Kidney epithelial cell (primary cell): ENCODE measurements around the gene NTM. TPM values are rescaled to one million over a fixed set of nuclear protein-coding genes. Genes with fewer than 3 reads are reported as not detected.
"Not testable (repeated sequence)": the region's sequence is repeated elsewhere in the genome, so short reads cannot be mapped to it uniquely, and the experiment has no call there.

Experiments
- DNase-seq: peaks from one replicate; pipeline ENCODE4 v3.0.0-alpha.2; 2010; ENCODE audit warnings: low read depth
- H3K27me3 ChIP-seq: 2 replicates; pipeline ENCODE4 v1.6.0; 2011; ENCODE audit warnings: low read length; ENCODE audit not compliant: control insufficient read depth, insufficient read depth
- H3K36me3 ChIP-seq: 2 replicates; pipeline ENCODE4 v1.5.1; 2011; ENCODE audit warnings: low read length; ENCODE audit not compliant: control insufficient read depth, insufficient read depth
- H3K4me3 ChIP-seq: 2 replicates; pipeline ENCODE4 v1.5.1; 2011; ENCODE audit warnings: low read depth, mild to moderate bottlenecking, control low read depth, low read length
- total RNA-seq: library from RNA; depleted of rRNA; stranded (reverse); fragments of >200 nt; gene quantifications from 2 replicates; pipeline ENCODE4 v1.2.3, GENCODE V29; 2015
- TF ChIP-seq, protein P1 (sequence below): IDR thresholded peaks from 2 replicates; pipeline ENCODE4 v1.5.1; 2011; ENCODE audit warnings: mild to moderate bottlenecking, moderate library complexity, low read length, control low read depth, inconsistent platforms; ENCODE audit not compliant: insufficient read depth, poor library complexity, severe bottlenecking

NTM gene
- total RNA-seq, 1 donor from 2014 or later: 111 TPM

DNA sequence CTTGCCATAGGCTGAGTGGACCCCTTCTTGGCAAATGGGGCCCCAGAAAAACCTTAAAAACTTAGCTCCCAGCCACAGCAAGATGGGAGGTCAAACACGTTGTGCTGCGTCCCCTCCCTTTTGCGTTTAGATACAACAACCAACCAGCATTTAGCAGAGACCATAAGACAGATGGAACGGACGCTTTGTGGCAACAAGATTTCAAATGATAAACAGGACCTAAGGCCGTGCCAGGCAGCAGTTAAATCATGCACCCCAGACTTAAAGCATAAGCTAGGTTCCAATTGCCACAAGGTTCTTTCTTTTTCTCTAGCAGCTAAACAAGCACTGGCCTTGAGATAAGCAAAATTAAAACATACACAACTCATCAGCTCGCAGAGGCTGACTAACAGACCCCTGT is 39.4 kb upstream of the NTM start:
- no peaks in the 10 kb centered on the region for H3K36me3 ChIP-seq
- H3K27me3 ChIP-seq: no peaks in the 10 kb centered on the region
- no peak overlapping the region for H3K4me3 ChIP-seq
- TF ChIP-seq, protein P1, sequence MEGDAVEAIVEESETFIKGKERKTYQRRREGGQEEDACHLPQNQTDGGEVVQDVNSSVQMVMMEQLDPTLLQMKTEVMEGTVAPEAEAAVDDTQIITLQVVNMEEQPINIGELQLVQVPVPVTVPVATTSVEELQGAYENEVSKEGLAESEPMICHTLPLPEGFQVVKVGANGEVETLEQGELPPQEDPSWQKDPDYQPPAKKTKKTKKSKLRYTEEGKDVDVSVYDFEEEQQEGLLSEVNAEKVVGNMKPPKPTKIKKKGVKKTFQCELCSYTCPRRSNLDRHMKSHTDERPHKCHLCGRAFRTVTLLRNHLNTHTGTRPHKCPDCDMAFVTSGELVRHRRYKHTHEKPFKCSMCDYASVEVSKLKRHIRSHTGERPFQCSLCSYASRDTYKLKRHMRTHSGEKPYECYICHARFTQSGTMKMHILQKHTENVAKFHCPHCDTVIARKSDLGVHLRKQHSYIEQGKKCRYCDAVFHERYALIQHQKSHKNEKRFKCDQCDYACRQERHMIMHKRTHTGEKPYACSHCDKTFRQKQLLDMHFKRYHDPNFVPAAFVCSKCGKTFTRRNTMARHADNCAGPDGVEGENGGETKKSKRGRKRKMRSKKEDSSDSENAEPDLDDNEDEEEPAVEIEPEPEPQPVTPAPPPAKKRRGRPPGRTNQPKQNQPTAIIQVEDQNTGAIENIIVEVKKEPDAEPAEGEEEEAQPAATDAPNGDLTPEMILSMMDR: no peak
- DNase-seq: no peak

DNA sequence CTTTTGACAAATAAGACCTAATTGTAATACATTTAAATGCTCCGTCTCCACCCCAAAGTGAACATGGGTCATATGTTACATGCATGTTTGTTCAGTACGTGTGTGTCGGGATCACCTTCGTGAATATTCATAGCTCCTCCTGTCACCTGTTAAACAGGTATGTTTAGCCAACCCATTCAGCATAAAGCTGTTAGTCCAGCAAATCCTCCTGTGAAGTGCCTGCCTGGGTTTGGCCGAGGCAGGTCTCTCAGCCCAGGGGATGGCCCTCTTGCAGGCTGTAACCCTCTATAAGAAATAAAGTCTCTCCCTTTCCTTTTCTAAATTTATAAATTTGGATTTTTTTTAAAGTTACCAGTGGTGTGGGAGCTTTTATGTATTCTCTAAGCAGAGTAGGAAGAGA is 38.9 kb upstream of the NTM start:
- H3K36me3 ChIP-seq: no peaks in the 10 kb centered on the region
- H3K27me3 ChIP-seq: no peaks in the 10 kb centered on the region
- no peak overlapping the region for H3K4me3 ChIP-seq
- DNase-seq: no peak
- TF ChIP-seq, protein P1: no peak

DNA sequence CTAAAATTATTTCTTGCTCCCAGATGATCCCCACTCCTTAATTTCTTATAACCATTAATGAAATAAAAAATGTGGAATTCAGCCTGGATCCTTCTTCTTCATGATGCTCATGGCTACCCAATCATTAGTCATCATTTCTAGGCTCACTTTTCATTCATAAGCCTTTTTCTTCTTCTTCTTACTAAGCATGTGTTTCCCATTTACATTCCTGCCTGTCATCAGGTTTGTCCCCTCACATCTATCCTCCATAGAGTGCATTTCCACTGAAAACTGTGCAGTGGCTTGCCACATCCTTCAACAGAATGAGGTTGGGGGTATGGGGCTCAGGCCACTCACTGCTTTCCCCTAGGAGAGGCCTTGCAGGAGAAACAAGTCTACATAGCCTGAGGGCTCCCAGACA is 35.8 kb upstream of the NTM start:
- DNase-seq: no peak
- Histone ChIP-seq H3K4me3 (no peak overlapping the region), H3K27me3 (no peaks in the 10 kb centered on the region), H3K36me3 (no peaks in the 10 kb centered on the region)
- TF ChIP-seq, protein P1: no peak

DNA sequence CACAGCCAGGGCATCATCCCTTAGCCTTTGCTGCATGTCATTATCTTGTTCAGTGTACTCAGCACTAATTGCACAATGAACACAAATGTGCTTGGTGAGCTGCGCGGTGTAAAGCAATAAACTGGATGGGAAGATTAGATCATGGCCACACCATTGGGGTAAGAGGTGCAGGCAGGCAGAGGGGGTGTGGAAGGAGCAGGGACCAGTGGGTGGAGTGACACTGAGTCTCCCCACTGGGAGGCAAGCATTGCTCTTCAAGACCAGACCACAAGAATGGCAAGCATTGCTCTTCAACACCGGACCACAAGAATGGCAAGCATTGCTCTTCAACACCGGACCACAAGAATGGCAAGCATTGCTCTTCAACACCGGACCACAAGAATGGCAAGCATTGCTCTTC is 28.5 kb upstream of the NTM start:
- H3K4me3 ChIP-seq, DNase-seq, H3K36me3 ChIP-seq, H3K27me3 ChIP-seq: not testable (repeated sequence)

DNA sequence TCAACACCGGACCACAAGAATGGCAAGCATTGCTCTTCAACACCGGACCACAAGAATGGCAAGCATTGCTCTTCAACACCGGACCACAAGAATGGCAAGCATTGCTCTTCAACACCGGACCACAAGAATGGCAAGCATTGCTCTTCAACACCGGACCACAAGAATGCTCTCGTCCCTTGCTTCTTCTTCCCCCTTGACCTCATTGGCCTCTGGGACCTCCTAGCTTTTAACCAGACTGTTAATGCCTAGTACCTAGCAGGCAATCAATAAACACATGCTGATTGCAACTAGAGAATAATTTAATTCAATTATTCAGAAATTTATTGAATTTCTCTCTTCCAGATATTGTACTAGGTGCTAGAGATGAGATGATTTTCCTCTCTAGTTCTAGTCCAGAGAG is 28.0 kb upstream of the NTM start:
- H3K4me3 ChIP-seq, DNase-seq, H3K27me3 ChIP-seq, H3K36me3 ChIP-seq: not testable (repeated sequence)

DNA sequence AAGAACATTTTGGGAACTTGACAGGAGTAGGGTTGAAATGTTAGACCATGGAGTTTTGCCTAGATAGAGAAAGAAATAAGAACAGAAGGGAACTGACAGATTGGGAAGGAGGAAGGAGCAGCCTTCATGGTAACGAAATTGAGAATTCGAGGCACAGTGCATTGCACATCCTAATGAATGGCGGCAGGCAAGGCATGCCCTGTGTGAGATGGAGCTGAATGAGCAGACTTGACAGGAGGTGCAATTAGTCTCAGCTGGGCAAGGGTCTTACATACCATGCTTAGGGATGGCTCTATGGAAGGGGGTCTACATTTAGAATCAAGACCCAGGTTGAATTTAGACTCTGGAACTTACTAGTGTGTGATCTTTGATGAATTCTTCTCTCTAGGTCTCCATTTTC is 25.0 kb upstream of the NTM start:
- TF ChIP-seq, protein P1: no peak
- H3K36me3 ChIP-seq: no peaks in the 10 kb centered on the region
- no peak overlapping the region for H3K4me3 ChIP-seq
- DNase-seq: no peak
- H3K27me3 ChIP-seq: no peaks in the 10 kb centered on the region

DNA sequence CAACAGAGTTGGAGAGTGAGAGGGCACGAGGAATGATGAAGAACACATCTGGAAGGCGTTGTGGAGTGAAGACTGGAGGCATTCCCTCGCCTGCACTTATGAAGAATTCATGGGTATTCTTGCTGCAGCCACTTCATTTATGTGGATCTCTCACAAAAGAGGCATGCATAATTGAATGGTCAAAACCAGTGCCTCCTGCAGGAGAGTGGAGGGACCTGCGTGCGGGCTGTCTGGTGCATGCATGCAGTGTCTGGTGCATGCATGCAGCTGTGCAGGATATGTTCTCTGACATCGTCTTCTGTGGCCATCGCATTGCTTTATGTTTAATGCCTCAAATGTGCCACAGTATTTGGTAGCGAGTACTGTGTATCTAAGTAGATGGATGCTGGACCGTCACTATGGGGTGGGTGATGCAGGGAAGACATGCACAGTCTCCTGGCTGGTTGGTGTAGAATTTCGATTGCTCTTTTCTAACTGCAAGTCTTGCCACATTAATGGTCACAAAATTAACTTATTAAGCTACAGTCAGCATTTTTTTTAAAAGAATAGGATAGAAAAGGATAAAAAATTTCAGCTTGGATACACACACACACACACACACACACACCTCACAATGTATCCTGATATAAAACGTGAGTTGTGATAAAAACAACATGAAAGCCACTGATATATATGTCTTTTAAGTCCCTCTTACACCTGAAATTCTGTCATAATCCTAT is 20.9 kb upstream of the NTM start:
- TF ChIP-seq, protein P1: no peak
- Histone ChIP-seq H3K27me3 (no peaks in the 10 kb centered on the region), H3K36me3 (no peaks in the 10 kb centered on the region), H3K4me3 (no peak overlapping the region)
- no peak for DNase-seq
